Non-pigmented ciliary epithelial cell (primary cell): Measurements from ENCODE around the gene HECW1.
"Not testable (repeated sequence)": the region's sequence is repeated elsewhere in the genome, so short reads cannot be mapped to it uniquely, and the experiment has no call there.

Experiments used
- DNase-seq: peaks from one replicate; pipeline ENCODE4 v3.0.0-alpha.2; 2010; ENCODE audit warnings: low read depth

Gene HECW1

GRCh38 chr7:43311052-43311451 is 198.6 kb downstream of the HECW1 start:
- DNase-seq = no peak

GRCh38 chr7:43311694-43312093 is 199.2 kb downstream of the HECW1 start:
- no peak for DNase-seq

- DNase-seq = no peak
Observed at GRCh38 chr7:43313628-43314378, 201.4 kb downstream of the HECW1 start.

- DNase-seq = no peak
Observed at GRCh38 chr7:43314379-43315158, 202.1 kb downstream of the HECW1 start.

GRCh38 chr7:43317075-43317474 is 204.6 kb downstream of the HECW1 start:
- DNase-seq = no peak

- no peak for DNase-seq
Observed at GRCh38 chr7:43318188-43318770, 205.8 kb downstream of the HECW1 start.

GRCh38 chr7:43325595-43325994 is 213.1 kb downstream of the HECW1 start:
- no peak for DNase-seq

- DNase-seq = no peak
Observed at GRCh38 chr7:43328336-43328735, 215.9 kb downstream of the HECW1 start.

GRCh38 chr7:43328785-43329380 is 216.4 kb downstream of the HECW1 start:
- DNase-seq = no peak

- no peak for DNase-seq
Observed at GRCh38 chr7:43332193-43332796, 219.8 kb downstream of the HECW1 start.

- DNase-seq = no peak
Observed at GRCh38 chr7:43337191-43337590, 224.7 kb downstream of the HECW1 start.

- DNase-seq = no peak
Observed at GRCh38 chr7:43337811-43338210, 225.4 kb downstream of the HECW1 start.

- no peak for DNase-seq
Observed at GRCh38 chr7:43341132-43341531, 228.7 kb downstream of the HECW1 start.

GRCh38 chr7:43343417-43343816 is 231.0 kb downstream of the HECW1 start:
- not testable (repeated sequence) for DNase-seq

- not testable (repeated sequence) for DNase-seq
Observed at GRCh38 chr7:43345696-43346095, 233.2 kb downstream of the HECW1 start.

GRCh38 chr7:43351683-43352082 is 239.2 kb downstream of the HECW1 start:
- DNase-seq = no peak

GRCh38 chr7:43353902-43354301 is 241.5 kb downstream of the HECW1 start:
- no peak for DNase-seq

GRCh38 chr7:43362652-43363034 is 250.2 kb downstream of the HECW1 start:
- DNase-seq = no peak

- DNase-seq = no peak
Observed at GRCh38 chr7:43363035-43363791, 250.8 kb downstream of the HECW1 start.

GRCh38 chr7:43364391-43364790 is 251.9 kb downstream of the HECW1 start:
- no peak for DNase-seq

- DNase-seq = no peak
Observed at GRCh38 chr7:43372676-43373355, 260.4 kb downstream of the HECW1 start.
